ENCODE measurements around the gene PPBP.
"Not testable (repeated sequence)": the region's sequence is repeated elsewhere in the genome, so short reads cannot be mapped to it uniquely, and the experiment has no call there.

Gene PPBP

DNA sequence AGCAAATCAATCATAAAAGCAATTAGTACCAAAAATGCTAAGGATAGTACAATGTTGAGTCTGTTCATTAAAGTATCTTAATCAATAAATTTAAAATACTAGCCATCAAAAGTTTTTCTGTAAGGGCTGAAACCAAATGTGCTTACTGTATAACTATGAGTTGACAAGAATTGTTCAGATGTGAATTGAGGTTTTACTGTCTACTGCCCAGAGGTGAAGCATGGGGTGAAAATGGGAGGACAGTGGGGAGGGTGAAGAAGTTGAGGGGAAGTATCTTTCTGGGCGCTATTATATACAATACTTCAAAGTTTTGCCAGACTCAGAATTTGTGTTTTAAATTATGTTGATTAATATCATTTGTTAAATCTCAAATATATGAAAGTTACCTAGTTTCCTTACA lies 4.1 kb upstream of the PPBP start:
- DNase-seq (ENCODE audit: low read depth, low spot score): no peak

- no peak for DNase-seq (ENCODE audit: low read depth, low spot score)
Observed at GRCh38 chr4:73991742-73992000, 3.7 kb upstream of the PPBP start.

DNA sequence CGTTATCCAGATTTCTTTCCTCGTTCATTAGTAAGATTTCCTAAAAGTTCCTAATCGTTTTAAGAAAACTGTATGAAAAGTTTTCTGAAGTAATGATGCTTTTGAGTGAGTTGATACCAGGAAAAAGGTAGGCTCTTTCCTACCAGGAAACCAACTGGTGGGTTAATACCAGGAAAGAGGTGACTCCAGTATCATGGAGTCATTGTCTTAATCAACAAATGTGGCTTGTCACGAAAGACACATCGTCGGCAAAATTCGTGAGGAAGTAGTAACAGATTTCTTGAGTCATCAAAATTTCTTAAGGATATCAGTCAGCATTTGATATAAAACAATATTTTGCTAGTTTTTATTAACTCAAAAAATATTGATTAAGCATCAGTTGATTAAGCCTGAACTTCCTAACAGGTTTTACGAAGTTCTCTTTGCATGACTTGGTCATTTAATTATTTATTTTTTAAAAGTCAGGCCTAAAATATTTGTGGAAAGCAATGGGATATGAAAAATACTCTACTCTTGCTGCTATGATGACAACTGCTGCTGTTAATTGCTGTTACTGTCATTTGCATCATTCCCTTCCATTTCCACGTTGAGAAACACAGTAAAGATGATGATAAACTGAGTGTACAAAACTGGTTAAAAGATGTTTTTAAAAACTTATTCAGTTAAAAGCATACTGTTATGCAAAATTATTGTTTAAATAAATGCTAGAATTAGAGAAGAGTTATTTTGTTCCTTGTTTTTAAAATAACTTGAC lies 3.2 kb upstream of the PPBP start:
- DNase-seq (ENCODE audit: low read depth, low spot score): no peak

DNA sequence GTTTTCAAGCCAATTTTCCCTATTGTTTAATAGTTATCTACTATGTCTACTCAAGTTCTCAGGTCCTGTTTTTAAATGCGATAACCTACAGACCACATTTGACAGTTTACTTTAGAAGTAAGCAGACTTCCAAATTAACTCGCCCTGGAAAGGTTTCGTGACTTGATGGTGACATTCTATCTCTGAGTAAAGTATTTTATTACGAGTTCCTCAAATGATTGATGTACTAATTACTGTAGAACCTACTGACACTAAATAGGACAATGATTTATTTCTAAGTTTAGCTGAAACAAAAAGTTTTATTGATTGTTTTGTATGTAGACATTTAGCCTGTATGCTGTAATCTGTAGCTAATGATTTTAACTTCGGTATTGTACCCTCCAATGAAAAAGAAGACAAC lies 1.9 kb upstream of the PPBP start:
- no peak for DNase-seq (ENCODE audit: low read depth, low spot score)

GRCh38 chr4:73989031-73989430 lies 1.0 kb upstream of the PPBP start:
- DNase-seq (ENCODE audit: low read depth, low spot score): no peak

DNA sequence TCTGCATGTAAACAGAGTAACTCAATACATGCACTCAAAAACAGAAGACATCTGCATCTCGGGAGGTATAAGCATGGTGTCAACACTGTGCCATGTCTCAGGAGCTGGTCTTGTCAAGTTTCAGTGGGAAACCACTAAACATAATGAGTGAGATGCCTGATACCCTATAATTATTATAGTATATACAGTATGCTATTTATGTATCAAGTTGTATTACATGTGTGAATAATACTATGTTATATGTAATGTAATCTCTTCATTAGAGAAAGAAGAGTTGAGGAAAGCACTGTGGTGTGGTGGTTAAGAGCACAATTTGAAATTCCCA lies 2.5 kb downstream of the PPBP start:
- no peak for DNase-seq (ENCODE audit: low read depth, low spot score)

DNA sequence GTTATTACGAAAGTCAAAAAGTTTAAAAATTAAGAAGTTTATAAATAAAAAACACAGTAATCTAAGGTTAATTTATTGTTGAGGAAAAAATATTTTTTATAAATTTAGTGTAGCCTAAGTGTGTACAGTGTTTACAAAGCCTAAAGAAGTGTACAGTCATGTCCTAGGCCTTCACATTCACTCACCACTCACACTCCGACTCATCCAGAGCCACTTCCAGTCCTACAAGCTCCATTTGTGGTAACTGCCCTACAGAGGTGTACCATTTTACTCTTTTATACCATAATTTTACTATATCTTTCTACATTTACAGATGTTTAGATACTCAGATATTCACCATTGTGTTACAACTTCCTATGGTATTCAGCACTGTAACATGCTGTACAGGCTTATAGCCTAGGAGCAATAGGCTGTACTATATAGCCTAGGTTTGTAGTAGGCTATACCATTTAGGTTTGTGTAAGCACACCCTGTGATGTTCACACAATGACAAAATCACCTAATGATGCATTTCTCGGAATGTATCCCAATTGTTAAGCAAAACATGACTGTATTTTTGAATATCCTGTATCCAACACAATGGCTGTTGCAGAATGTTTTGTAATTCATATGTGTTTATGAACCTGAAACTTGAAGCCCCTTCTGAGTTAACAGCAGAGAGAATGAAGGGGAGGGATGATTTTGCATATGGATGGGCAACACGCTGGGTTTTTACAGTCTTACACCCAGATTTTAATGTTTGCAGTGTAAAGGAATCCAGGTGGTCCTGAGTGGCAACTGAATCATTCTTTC lies 3.1 kb downstream of the PPBP start:
- peak; percentile 95 for DNase-seq (ENCODE audit: low read depth, low spot score)

GRCh38 chr4:73981175-73981574 lies 6.8 kb downstream of the PPBP start:
- not testable (repeated sequence) for DNase-seq (ENCODE audit: low read depth, low spot score)

DNA sequence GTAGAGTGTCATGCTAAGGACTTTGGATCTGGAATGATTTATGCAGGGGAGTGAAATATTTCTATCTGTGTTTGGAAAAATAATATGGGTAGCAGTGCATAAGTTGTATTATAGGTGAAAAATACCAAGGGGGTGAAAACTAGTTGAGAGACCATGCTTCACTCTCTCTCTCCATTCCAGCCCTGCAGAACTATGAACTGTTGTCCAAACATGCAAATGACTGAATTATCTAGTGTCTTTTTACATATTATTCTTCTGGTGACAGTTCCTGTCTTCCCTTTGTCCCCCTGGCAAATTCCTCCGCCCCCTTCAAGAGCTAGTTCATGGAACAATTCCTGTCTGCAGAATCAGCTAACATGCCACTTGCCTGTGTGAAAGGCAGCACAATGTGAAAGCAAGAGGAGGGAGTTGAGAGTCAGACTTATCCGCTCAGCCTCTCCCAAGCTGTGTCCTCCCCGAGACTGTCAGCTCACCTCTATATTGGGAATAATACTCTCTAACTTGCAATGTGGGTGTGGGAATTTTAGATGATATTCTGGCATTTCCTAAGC lies 8.5 kb downstream of the PPBP start:
- no peak for DNase-seq (ENCODE audit: low read depth, low spot score)

GRCh38 chr4:73978886-73979285 lies 9.1 kb downstream of the PPBP start:
- no peak for DNase-seq (ENCODE audit: low read depth, low spot score)

DNA sequence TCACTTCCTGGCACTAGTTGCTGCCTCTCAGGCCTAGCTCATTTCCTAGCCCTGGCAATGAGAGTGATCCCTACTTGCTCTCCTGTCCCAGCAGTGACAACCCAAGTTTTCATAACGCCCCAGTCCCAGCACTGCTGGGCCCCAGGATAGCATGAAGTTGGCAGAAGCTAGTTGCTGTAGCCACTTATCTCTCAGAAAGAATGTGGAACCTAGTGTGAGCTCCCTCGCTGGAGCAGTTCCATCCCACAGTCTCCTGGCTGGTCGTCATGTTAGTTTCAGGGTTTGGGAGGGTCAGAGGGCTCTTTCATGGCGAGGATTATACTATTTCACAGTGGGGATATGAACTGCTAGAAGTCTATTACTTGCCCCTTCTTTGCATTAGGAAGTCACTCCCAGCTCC lies 11.3 kb downstream of the PPBP start:
- DNase-seq (ENCODE audit: low read depth, low spot score): no peak

DNA sequence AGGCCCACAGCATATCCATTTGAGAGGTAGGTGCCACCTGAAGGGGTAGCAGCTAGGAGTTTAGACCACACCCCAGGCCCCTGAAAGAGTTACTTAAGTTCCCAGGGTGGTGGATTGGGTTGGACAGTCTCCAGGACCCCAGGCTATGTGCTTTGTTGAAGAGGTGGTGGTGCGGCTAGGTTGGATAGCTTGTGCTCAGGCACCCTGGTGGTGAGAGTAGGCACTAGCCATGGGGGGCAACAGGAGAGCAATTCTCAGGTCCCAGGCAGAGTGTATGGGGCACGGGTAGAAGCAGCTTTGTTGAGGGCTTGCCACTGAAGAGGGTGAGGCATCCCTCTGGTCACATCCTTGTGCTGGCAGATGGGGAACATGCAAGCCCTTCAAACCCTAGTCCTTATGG lies 11.8 kb downstream of the PPBP start:
- no peak for DNase-seq (ENCODE audit: low read depth, low spot score)

- DNase-seq (ENCODE audit: low read depth, low spot score): no peak
Observed at GRCh38 chr4:73974352-73974751, 13.6 kb downstream of the PPBP start.

- DNase-seq (ENCODE audit: low read depth, low spot score): no peak
Observed at GRCh38 chr4:73970945-73971344, 17.0 kb downstream of the PPBP start.

DNA sequence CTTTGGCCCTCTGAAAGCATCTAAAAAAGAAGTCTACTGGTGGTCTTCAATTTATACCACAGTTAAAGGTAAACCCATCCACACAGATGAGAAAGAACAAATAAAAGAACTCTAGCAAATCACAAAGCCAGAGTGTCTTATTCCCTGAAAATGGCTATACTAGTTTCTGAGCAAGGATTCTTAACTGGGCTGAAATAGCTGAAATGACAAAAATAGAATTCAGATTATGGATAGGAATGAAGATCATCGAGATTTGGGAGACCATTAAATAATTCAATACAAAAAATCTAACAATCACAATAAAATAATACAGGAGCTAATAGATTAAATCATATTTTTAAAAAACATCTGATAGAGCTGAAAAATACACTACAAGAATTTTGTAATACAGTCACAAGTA lies 18.0 kb downstream of the PPBP start:
- DNase-seq (ENCODE audit: low read depth, low spot score): no peak

GRCh38 chr4:73967866-73968265 lies 20.1 kb downstream of the PPBP start:
- DNase-seq (ENCODE audit: low read depth, low spot score): no peak

DNA sequence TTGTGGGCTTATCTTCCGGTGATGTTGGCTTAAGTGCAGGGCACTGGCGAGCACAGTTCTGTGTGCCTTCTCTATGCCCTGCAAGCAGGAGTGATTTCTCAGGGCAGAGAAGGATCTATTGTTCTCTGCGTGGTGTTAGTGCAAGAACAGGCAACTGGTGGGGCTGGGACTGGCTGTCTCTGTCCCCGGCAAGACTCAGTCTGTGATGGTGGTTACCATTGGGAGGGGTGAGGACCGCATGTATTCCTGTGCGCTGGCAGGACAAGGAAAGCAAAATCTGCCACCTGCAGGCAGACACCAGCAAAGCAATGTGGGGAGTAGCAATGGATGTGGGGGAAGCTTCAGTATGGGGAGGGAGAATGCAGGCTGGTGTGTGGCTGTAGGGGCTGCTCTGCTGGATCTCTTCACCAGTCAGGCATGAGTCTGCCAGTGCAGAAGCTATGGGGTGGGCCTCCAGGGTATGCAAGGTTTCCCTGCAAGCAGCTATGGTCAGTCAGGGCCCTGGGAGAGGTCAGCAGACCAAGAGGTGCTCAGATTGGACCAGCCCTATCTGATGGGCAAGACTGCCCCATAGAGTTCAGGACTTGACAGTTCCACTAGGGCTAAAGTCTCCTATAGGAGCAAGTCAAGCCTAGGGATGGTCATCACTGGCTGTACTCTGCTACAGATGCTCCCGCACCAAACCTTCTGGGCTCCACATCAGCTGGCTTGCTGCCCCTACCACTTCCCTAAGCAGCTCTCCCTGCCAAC lies 23.0 kb downstream of the PPBP start:
- DNase-seq (ENCODE audit: low read depth, low spot score): peak; percentile 78

DNA sequence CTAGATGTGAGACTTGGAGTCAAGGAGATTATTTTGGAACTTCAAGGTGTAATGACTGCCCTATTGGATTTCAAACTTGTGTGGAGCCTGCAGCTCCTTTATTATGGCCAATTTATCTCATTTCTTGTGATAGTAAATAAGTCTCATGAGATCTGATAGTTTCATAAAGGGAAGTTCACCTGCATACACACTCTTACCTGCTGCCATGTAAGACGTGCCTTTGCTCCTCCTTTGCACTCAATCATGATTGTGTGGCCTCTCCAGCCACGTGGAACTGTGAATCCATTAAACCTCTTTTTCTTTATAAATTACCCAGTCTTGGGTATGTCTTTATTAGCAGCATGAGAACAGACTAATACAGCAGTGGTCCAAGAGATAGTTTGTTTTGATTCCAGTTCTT lies 25.3 kb downstream of the PPBP start:
- no peak for DNase-seq (ENCODE audit: low read depth, low spot score)

GRCh38 chr4:73959041-73959440 lies 28.9 kb downstream of the PPBP start:
- not testable (repeated sequence) for DNase-seq (ENCODE audit: low read depth, low spot score)

GRCh38 chr4:73952352-73952751 lies 35.6 kb downstream of the PPBP start:
- no peak for DNase-seq (ENCODE audit: low read depth, low spot score)

- not testable (repeated sequence) for DNase-seq (ENCODE audit: low read depth, low spot score)
Observed at GRCh38 chr4:73950376-73950920, 37.5 kb downstream of the PPBP start.

DNA sequence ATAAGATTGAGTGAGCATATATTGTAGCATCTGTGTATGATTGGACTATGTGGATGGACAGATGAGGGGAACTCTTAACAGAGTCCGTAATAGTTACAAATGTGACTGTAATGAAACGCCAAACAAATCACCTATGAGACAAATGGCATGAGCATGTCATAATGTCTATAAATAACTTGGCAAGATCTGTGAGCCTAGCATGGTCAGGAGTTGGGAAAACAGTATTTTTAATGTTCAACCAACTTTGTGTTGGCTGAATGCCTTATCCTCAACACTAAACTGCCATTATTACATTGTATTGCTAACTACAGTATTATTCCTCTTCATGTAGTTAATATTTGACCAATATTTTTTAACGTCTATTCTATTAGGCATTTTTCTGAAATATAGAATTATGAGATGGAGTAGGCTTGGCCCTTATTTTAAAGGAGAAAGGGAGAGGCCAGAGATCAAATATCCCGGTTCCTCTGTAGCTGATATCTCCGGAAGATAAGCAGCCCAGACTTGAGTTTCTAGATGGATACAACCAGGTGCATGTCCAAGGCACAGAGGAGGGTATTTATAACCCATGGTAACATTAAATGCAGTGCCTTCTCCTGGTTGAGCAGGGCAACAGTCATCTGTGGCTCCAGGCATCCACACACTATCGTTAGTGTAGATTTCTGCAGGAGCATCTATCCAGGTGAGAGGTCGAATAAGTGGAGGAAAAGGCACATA lies 38.8 kb downstream of the PPBP start:
- no peak for DNase-seq (ENCODE audit: low read depth, low spot score)
